Right renal cortex interstitium (tissue), 3 donors: ENCODE data around the gene NRF1. TPM values are rescaled to one million over a fixed set of nuclear protein-coding genes. Genes with fewer than 3 reads are reported as not detected.
A peak's percentile ranks its signal among the peaks of the same experiment; 100 is the strongest.

Experiments
- DNase-seq, 3 donors: peaks; one replicate each; pipeline ENCODE4 v3.0.0-alpha.2; 2013; ENCODE audit warnings: low read depth in 3 of 3, low spot score in 2 of 3
- polyA plus RNA-seq, 3 donors: library from polyadenylated mRNA; unstranded; fragments of 120-200 nt; gene quantifications; one replicate each; pipeline ENCODE4 v1.2.1, GENCODE V29; 2013; ENCODE audit not compliant: insufficient read length in 3 of 3

NRF1 gene
- polyA plus RNA-seq, 3 donors = 21.0 to 21.4 (median 21.1) TPM

GRCh38 chr7:129724796-129725195 is 113.3 kb downstream of the NRF1 start:
- no peak for DNase-seq

GRCh38 chr7:129728875-129729467 is 117.5 kb downstream of the NRF1 start:
- no peak for DNase-seq

- no peak for DNase-seq
Observed at GRCh38 chr7:129729511-129729910, 118.0 kb downstream of the NRF1 start.

- no peak for DNase-seq
Observed at GRCh38 chr7:129730159-129730558, 118.6 kb downstream of the NRF1 start.

- DNase-seq = no peak
Observed at GRCh38 chr7:129734400-129734799, 122.9 kb downstream of the NRF1 start.

GRCh38 chr7:129739427-129739826 is 127.9 kb downstream of the NRF1 start:
- DNase-seq = peak in 1 of 3 donors; percentile 2

- DNase-seq = no peak
Observed at GRCh38 chr7:129740574-129741410, 129.3 kb downstream of the NRF1 start.

GRCh38 chr7:129741743-129742213 is 130.3 kb downstream of the NRF1 start:
- DNase-seq = peak in 2 of 3 donors; percentile 12 to 23

- DNase-seq = no peak
Observed at GRCh38 chr7:129742256-129742655, 130.7 kb downstream of the NRF1 start.

- no peak for DNase-seq
Observed at GRCh38 chr7:129746857-129747529, 135.5 kb downstream of the NRF1 start.

GRCh38 chr7:129748356-129749109 is 137.0 kb downstream of the NRF1 start:
- DNase-seq = no peak

GRCh38 chr7:129750091-129750490 is 138.6 kb downstream of the NRF1 start:
- no peak for DNase-seq

- DNase-seq = no peak
Observed at GRCh38 chr7:129750501-129750900, 139.0 kb downstream of the NRF1 start.

- DNase-seq = no peak
Observed at GRCh38 chr7:129751916-129752315, 140.4 kb downstream of the NRF1 start.

- no peak for DNase-seq
Observed at GRCh38 chr7:129752760-129753159, 141.2 kb downstream of the NRF1 start.

GRCh38 chr7:129754406-129754805 is 142.9 kb downstream of the NRF1 start:
- no peak for DNase-seq

- no peak for DNase-seq
Observed at GRCh38 chr7:129757991-129758390, 146.5 kb downstream of the NRF1 start.

GRCh38 chr7:129762387-129762969 is 151.0 kb downstream of the NRF1 start:
- DNase-seq = no peak

GRCh38 chr7:129764247-129765084 is 152.9 kb downstream of the NRF1 start:
- no peak for DNase-seq

GRCh38 chr7:129765352-129765751 is 153.8 kb downstream of the NRF1 start:
- no peak for DNase-seq
